H7 (cell line): Measurements from ENCODE around the gene CASD1. TPM values are rescaled to one million over a fixed set of nuclear protein-coding genes. Genes with fewer than 3 reads are reported as not detected.

Source experiments
- DNase-seq: peaks from one replicate; pipeline ENCODE4 v3.0.0; 2012
- H3K27me3 ChIP-seq: 2 replicates; pipeline ENCODE4 v1.6.0; 2011; ENCODE audit warnings: mild to moderate bottlenecking, low read length; ENCODE audit not compliant: control insufficient read depth, insufficient read depth
- H3K36me3 ChIP-seq: replicated peaks from 2 replicates; pipeline ENCODE4 v1.5.1; 2011; ENCODE audit warnings: low read length; ENCODE audit not compliant: control insufficient read depth, insufficient read depth
- H3K4me3 ChIP-seq: 2 replicates; pipeline ENCODE4 v1.5.1; 2011; ENCODE audit warnings: low read depth, mild to moderate bottlenecking, control low read depth, low read length, moderate library complexity; ENCODE audit not compliant: insufficient read depth
- total RNA-seq: library from RNA; depleted of rRNA; stranded (reverse); fragments of >200 nt; shearing (Covaris generic); gene quantifications from 2 replicates; pipeline ENCODE4 v1.2.3, GENCODE V29; 2014

The CASD1 gene
- total RNA-seq, 1 experiment from 2014 or later, result 16.0 TPM

- H3K36me3 ChIP-seq, result no peaks in the 10 kb centered on the region
Measured at GRCh38 chr7:94547126-94547525, 37.5 kb downstream of the CASD1 start.

DNA sequence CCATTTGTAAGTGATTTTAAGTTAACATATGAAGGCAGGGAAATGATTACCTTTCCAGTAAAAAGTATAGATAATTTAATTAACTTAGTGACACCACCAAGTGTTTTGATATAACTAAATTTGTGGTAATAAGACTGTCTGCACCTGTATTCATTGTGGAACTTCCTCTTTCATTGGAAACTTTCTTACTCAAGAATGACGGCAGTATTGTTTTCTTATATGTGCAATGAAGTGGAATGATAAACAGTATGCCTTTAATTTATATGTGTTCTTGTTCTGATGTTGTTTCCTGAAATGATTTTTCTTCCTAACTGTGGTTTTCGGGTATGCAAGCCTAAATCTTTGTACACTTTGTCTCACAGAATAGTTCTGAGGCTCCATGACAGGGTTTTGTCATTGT lies 46.4 kb downstream of the CASD1 start:
- Histone ChIP-seq H3K27me3 (no peaks in the 10 kb centered on the region; the same call in 1 of the 2 replicates), H3K36me3 (no peaks in the 10 kb centered on the region; the same call in 1 of the 2 replicates), H3K4me3 (no peak overlapping the region)
- DNase-seq, result no peak

More at GRCh38 chr7:94547126-94547525, 37.5 kb downstream of the CASD1 start:
- H3K4me3 ChIP-seq, result no peak overlapping the region
- no peaks in the 10 kb centered on the region for H3K27me3 ChIP-seq
- no peak for DNase-seq

- DNase-seq, result no peak
- H3K36me3 ChIP-seq, result no peaks in the 10 kb centered on the region; the same call in 1 of the 2 replicates
- H3K27me3 ChIP-seq, result no peaks in the 10 kb centered on the region; the same call in 1 of the 2 replicates
- no peak overlapping the region for H3K4me3 ChIP-seq
Measured at GRCh38 chr7:94557215-94557614, 47.6 kb downstream of the CASD1 start.

- Histone ChIP-seq H3K4me3 (no peak overlapping the region), H3K36me3 (no peaks in the 10 kb centered on the region; the same call in 1 of the 2 replicates), H3K27me3 (no peaks in the 10 kb centered on the region)
- DNase-seq, result no peak
Measured at GRCh38 chr7:94559972-94560371, 50.4 kb downstream of the CASD1 start.

- no peaks in the 10 kb centered on the region for H3K27me3 ChIP-seq
- DNase-seq, result no peak
- no peaks in the 10 kb centered on the region for H3K36me3 ChIP-seq
- H3K4me3 ChIP-seq, result no peak overlapping the region
Measured at GRCh38 chr7:94561841-94562514, 52.4 kb downstream of the CASD1 start.

- no peaks in the 10 kb centered on the region for H3K36me3 ChIP-seq
- no peak overlapping the region for H3K4me3 ChIP-seq
- no peaks in the 10 kb centered on the region for H3K27me3 ChIP-seq
- no peak for DNase-seq
Measured at GRCh38 chr7:94562525-94562924, 52.9 kb downstream of the CASD1 start.

GRCh38 chr7:94565247-94565894 lies 55.8 kb downstream of the CASD1 start:
- Histone ChIP-seq H3K27me3 (no peaks in the 10 kb centered on the region), H3K36me3 (no peaks in the 10 kb centered on the region), H3K4me3 (no peak overlapping the region)
- DNase-seq, result no peak

GRCh38 chr7:94567396-94567795 lies 57.8 kb downstream of the CASD1 start:
- H3K36me3 ChIP-seq, result no peaks in the 10 kb centered on the region
- no peaks in the 10 kb centered on the region for H3K27me3 ChIP-seq
- no peak for DNase-seq
- H3K4me3 ChIP-seq, result no peak overlapping the region

DNA sequence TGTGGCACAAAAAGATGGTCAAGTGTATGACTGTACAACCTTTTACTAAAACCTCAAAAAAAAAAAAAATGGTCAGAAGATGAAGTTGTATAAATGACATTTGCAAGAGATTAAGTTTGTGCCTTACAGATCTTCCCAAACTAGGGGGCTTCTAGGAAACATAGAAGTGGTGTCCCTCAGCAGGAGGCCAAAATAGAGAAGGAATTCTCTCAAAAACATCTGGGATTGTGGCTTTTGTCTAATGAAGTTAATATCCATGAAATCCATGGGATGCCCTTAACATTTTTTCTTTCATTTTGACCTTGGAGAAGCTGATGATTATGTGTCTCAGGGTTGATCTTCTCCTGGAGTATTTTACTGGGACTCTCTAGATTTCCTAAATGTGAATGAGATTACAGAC lies 62.2 kb downstream of the CASD1 start:
- no peak for DNase-seq
- Histone ChIP-seq H3K4me3 (no peak overlapping the region), H3K27me3 (no peaks in the 10 kb centered on the region), H3K36me3 (no peaks in the 10 kb centered on the region)

DNA sequence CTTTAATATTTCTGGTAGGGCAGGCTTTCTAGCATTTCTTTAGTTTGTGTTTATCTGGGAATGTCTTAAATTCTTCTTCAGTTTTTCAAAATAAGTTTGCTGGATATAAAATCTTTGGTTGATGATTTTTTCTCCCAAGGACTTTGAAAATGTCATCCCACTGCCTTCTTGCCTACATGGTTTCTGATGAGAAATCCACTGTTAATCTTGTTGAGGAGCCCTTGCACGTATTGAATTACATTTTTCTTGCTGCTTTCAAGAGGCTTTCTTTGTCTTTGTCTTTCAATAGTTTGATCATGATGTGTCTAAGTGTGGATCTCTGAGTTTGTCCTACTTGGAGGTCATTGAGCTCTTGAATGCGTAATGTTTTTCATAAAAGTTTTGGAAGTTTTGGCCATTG lies 66.0 kb downstream of the CASD1 start:
- Histone ChIP-seq H3K27me3 (no peaks in the 10 kb centered on the region), H3K4me3 (no peak overlapping the region), H3K36me3 (no peaks in the 10 kb centered on the region)
- no peak for DNase-seq

- DNase-seq, result no peak
- Histone ChIP-seq H3K4me3 (no peak overlapping the region), H3K36me3 (no peaks in the 10 kb centered on the region), H3K27me3 (no peaks in the 10 kb centered on the region)
Measured at GRCh38 chr7:94576316-94576715, 66.7 kb downstream of the CASD1 start.

GRCh38 chr7:94577357-94577756 lies 67.7 kb downstream of the CASD1 start:
- H3K27me3 ChIP-seq, result no peaks in the 10 kb centered on the region
- DNase-seq, result no peak
- no peaks in the 10 kb centered on the region for H3K36me3 ChIP-seq
- no peak overlapping the region for H3K4me3 ChIP-seq

DNA sequence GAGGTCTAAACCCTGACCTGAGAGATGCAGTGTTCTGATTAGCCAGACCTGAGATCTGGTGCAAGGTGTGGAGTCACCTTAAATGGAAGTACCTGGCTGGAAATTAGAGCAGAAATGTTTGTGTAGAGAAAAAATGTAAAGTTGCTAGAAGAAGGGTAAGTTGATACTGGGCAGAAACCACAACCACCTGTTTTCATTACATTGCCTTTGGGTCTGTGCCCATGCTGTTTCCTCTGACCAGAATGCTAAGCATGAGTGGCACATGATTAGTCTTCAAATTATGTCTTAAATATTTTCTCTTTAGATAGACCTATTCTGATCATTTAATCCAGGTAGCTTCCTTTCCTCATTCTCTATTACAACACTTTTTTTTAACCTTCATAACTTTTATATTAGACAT lies 69.0 kb downstream of the CASD1 start:
- Histone ChIP-seq H3K36me3 (no peaks in the 10 kb centered on the region), H3K4me3 (no peak overlapping the region), H3K27me3 (no peaks in the 10 kb centered on the region)
- DNase-seq, result no peak

DNA sequence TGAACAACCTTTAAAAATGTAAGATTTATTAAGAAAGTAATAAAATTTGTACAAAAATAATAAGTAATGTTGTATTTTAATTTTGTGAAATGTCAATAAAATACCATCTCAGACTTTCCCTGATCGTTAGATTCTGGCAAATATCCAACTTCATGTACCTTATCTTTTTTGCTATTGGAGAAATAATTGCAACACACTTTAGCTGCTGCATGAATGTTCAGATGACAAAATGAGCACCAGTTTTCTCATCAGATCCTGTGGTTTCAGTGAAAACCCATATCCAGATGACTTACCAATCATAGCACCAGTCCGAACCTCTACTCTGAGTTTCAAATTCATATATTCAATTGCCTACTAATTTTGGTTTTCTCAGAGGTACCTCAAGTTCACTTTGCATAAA lies 69.9 kb downstream of the CASD1 start:
- H3K4me3 ChIP-seq, result no peak overlapping the region
- no peak for DNase-seq
- no peaks in the 10 kb centered on the region for H3K27me3 ChIP-seq
- H3K36me3 ChIP-seq, result no peaks in the 10 kb centered on the region

- no peaks in the 10 kb centered on the region for H3K36me3 ChIP-seq
- no peaks in the 10 kb centered on the region for H3K27me3 ChIP-seq
- no peak overlapping the region for H3K4me3 ChIP-seq
- DNase-seq, result no peak
Measured at GRCh38 chr7:94580601-94581000, 71.0 kb downstream of the CASD1 start.
